SK-N-MC (cell line): ENCODE data around the gene GLI3.

ENCODE experiments used
- EZH2 ChIP-seq: fragments of 200-600 bp; sonication (generic); IDR thresholded peaks from one replicate; pipeline ENCODE4 v1.6.1; 2017; ENCODE audit warnings: antibody characterized with exemption
- POLR2AphosphoS5 ChIP-seq: IDR thresholded peaks from 2 replicates; pipeline ENCODE4 v1.6.1; 2012; ENCODE audit warnings: mild to moderate bottlenecking, low read depth, low read length, borderline replicate concordance

DNA sequence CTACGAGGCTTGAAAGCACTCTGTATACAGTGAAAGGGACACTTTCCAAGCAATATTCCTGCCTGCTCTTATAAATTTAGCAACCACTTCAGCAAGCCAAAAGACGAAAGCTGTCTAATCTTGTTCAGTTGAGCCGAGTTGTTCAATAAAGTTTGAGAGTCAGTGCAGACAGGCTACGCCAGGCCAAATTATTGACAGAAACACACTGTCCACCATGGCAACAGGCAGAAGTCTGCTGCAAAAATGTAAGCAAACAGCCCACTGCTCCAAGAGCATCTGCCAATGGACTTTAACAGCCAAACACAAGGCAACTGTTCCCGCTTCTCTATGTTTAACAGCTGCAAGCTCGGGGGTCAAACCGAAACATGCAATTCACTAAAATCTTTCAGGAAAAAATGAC is 85.7 kb downstream of the GLI3 start:
- no peak for TF ChIP-seq EZH2
- TF ChIP-seq POLR2AphosphoS5 = no peak
